OCI-LY7 (cell line): ENCODE data around the gene PRR14. TPM values are rescaled to one million over a fixed set of nuclear protein-coding genes. Genes with fewer than 3 reads are reported as not detected.
"Not testable (repeated sequence)": the region's sequence is repeated elsewhere in the genome, so short reads cannot be mapped to it uniquely, and the experiment has no call there.

Experiments used
- BruUV-seq: library from RNA; stranded (reverse); fragments of 400-500 nt; replicated peaks from 2 replicates; lab custom pipeline; 2021; lab: Mats Ljungman, UMichigan
- CTCF ChIA-PET: fragments of 300-600 bp; sonication (Branson Sonifier 250); formaldehyde crosslinking; loops from one replicate; lab custom pipeline; 2022; ENCODE audit warnings: antibody characterized with exemption; ENCODE audit not compliant: unreplicated experiment; lab: Charles Lee
- POLR2A ChIA-PET: fragments of 300-600 bp; sonication (Branson Sonifier 250); formaldehyde crosslinking; loops from one replicate; lab custom pipeline; 2022; ENCODE audit warnings: antibody characterized with exemption; lab: Charles Lee
- DNase-seq: peaks from one replicate; pipeline ENCODE4 v3.0.0-alpha.2; 2015; ENCODE audit warnings: low spot score
- H2AFZ ChIP-seq: fragments of 200-600 bp; sonication (generic), shearing (Covaris generic); 2 replicates; pipeline ENCODE4 v1.6.1; 2014; ENCODE audit warnings: mild to moderate bottlenecking, antibody characterized with exemption, low read length, moderate library complexity
- H3K27ac ChIP-seq: fragments of 200-600 bp; sonication (generic); 2 replicates; pipeline ENCODE4 v1.5.1; 2014; ENCODE audit warnings: mixed run types, low read depth, mild to moderate bottlenecking, moderate library complexity, low read length, inconsistent platforms; ENCODE audit not compliant: poor library complexity, severe bottlenecking
- H3K36me3 ChIP-seq: fragments of 200-600 bp; sonication (generic); 2 replicates; pipeline ENCODE4 v1.6.1; 2014; ENCODE audit warnings: mild to moderate bottlenecking, antibody characterized with exemption, low read length, moderate library complexity, mixed read lengths; ENCODE audit not compliant: insufficient read depth
- H3K4me1 ChIP-seq: fragments of 200-600 bp; sonication (generic); 2 replicates; pipeline ENCODE4 v1.5.1; 2014; ENCODE audit warnings: mild to moderate bottlenecking, low read length; ENCODE audit not compliant: insufficient read depth, poor library complexity, severe bottlenecking
- H3K4me2 ChIP-seq: fragments of 200-600 bp; sonication (generic); 2 replicates; pipeline ENCODE4 v1.6.1; 2014; ENCODE audit warnings: mild to moderate bottlenecking, low read length
- H3K4me3 ChIP-seq: fragments of 200-600 bp; sonication (generic); 2 replicates; pipeline ENCODE4 v1.5.1; 2014; ENCODE audit warnings: mild to moderate bottlenecking, low read depth, low read length; ENCODE audit not compliant: poor library complexity, severe bottlenecking
- H3K79me2 ChIP-seq: fragments of 200-600 bp; sonication (generic); 2 replicates; pipeline ENCODE4 v1.6.1; 2016; ENCODE audit warnings: low read depth, mild to moderate bottlenecking, low read length, moderate library complexity, mixed read lengths; ENCODE audit not compliant: insufficient read depth
- H3K9me2 ChIP-seq: fragments of 200-600 bp; sonication (generic); 2 replicates; pipeline ENCODE4 v1.6.1; 2016; ENCODE audit warnings: mild to moderate bottlenecking, low read length, mixed read lengths; ENCODE audit not compliant: insufficient read depth
- H3K9me3 ChIP-seq: fragments of 200-600 bp; sonication (generic); 2 replicates; pipeline ENCODE4 v1.6.1; 2014; ENCODE audit warnings: mild to moderate bottlenecking, mixed run types, low read length, mixed read lengths
- H4K20me1 ChIP-seq: fragments of 200-600 bp; sonication (generic); 2 replicates; pipeline ENCODE4 v1.6.1; 2014; ENCODE audit warnings: mild to moderate bottlenecking, antibody characterized with exemption, low read length, moderate library complexity, mixed read lengths; ENCODE audit not compliant: insufficient read depth
- EZH2phosphoT487 ChIP-seq: fragments of 200-600 bp; sonication (generic); IDR thresholded peaks from 2 replicates; pipeline ENCODE4 v1.6.1; 2018; ENCODE audit warnings: low read depth, borderline replicate concordance, mild to moderate bottlenecking, mixed run types, antibody characterized with exemption, low read length, moderate library complexity, mixed read lengths
- intact Hi-C: fragments of 100-400 bp; cut with micrococcal nuclease; formaldehyde crosslinking; loops from one replicate; pipeline ENCODE4 v1.10.0; 2022; ENCODE audit not compliant: unreplicated experiment
- total RNA-seq, 2 experiments: library from RNA; depleted of rRNA in 1 of 2; stranded (reverse); fragments of >200 nt in 1 of 2; shearing (Covaris generic) in 1 of 2; gene quantifications; 2 replicates each; pipeline ENCODE4 v1.2.3, GENCODE V29; 2014 to 2022
- TF ChIP-seq, protein P1 (sequence below): fragments of 200-600 bp; sonication (generic); conservative IDR thresholded peaks from 2 replicates; pipeline ENCODE4 v1.5.1; 2014; ENCODE audit warnings: mild to moderate bottlenecking, antibody characterized with exemption, low read length, moderate library complexity, mixed read lengths

Gene PRR14
- total RNA-seq, 2 experiments from 2014 or later = 33.2 to 75.5 TPM

DNA sequence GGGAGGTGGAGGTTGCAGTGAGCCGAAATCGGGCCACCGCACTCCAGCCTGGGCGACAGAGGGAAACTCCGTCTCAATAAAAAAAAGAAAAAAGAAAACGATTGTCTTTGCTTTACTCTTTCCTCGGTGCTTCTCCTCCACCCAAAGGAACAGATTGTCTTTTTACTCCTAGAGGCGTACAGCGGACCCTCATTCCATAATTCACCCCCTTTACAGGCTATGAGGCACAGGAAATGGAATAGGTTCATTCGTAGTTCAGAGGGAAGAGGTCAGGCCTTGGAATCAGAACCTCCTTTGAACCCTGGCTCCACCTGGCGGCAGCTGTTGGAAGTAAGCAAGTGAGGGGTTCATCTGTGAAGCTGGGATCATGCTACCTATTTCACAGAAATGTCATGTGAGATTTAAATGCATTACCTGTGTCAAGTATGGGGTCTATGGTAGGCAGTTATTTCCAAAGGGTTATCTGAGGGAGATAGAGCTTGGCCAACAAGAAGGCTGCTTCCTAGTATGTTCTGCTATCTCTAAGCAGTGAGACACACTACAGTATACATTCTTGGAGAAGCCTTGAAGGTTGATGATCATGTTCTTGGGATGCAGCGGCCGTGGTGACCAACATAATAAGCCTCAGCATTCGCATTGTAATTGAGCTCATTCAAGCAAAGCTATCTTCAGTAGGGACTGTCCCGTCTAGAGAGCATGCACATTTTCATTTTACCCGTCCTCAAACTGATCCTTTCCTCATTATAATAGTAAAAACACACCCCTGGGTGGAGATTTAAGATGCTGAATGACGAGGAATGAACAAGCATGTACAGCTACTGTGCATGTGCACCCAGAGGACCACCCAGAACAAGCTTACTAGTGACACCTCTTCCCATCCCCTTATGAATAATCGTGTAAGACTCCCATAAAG, 21.9 kb upstream of the PRR14 start:
- ChIA-PET POLR2A (interaction anchor here (1.0 to 2.0 kb wide), 3 partner anchors 19 to 72 kb away, joined by 3 to 6 read pairs (median 4); partner anchors contain the start of genes ZNF689 and ZNF764), CTCF (interaction anchor here (0.6 to 1.2 kb wide), 7 partner anchors 9 to 221 kb away, joined by 3 to 11 read pairs (median 4); partner anchors contain the start of gene DCTPP1)
- Histone ChIP-seq H3K9me2 (no peaks in the 10 kb centered on the region), H3K79me2 (no peaks in the 10 kb centered on the region), H2AFZ (peak overlapping the region; percentile 67; the same call in 1 of the 2 replicates), H3K4me2 (peak overlapping the region; percentile 38; the same call in 1 of the 2 replicates), H3K36me3 (no peaks in the 10 kb centered on the region), H3K27ac (no peak overlapping the region), H3K4me1 (peaks cover 15% of the 10 kb centered on the region), H3K4me3 (no peak overlapping the region), H4K20me1 (no peaks in the 10 kb centered on the region), H3K9me3 (no peaks in the 10 kb centered on the region)
- intact Hi-C loops = loop anchor here (1.0 kb wide), 1 partner anchor 199 kb away; the partner anchor contains the start of gene DCTPP1
- peak; percentile 84 for DNase-seq
- BruUV-seq = no TSS peak
- TF ChIP-seq EZH2phosphoT487 = no peak
- TF ChIP-seq, protein P1, sequence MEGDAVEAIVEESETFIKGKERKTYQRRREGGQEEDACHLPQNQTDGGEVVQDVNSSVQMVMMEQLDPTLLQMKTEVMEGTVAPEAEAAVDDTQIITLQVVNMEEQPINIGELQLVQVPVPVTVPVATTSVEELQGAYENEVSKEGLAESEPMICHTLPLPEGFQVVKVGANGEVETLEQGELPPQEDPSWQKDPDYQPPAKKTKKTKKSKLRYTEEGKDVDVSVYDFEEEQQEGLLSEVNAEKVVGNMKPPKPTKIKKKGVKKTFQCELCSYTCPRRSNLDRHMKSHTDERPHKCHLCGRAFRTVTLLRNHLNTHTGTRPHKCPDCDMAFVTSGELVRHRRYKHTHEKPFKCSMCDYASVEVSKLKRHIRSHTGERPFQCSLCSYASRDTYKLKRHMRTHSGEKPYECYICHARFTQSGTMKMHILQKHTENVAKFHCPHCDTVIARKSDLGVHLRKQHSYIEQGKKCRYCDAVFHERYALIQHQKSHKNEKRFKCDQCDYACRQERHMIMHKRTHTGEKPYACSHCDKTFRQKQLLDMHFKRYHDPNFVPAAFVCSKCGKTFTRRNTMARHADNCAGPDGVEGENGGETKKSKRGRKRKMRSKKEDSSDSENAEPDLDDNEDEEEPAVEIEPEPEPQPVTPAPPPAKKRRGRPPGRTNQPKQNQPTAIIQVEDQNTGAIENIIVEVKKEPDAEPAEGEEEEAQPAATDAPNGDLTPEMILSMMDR = peak; percentile 97

DNA sequence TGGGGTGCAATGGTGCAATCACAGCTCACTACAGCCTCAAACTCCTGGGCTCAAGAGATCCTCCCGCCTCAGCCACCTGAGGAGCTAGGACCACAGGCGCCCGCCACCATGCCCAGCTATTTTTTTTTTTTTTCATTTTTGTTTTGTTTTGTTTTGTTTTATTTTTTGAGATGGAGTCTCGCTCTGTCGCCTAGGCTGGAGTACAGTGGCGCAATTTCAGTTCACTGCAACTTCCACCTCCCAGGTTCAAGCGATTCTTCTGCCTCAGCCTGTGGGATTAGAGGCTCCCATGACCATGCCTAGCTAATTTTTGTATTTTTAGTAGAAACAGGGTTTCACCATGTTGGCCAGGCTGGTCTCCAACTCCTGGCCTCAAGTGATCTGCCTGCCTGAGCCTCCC, 18.3 kb upstream of the PRR14 start:
- Histone ChIP-seq H3K79me2 (peaks cover 12% of the 10 kb centered on the region; the same call in 1 of the 2 replicates), H3K4me1 (peaks cover 24% of the 10 kb centered on the region)
- H3K9me3 ChIP-seq, intact Hi-C loops, H4K20me1 ChIP-seq, H3K4me3 ChIP-seq, DNase-seq, H3K27ac ChIP-seq, BruUV-seq, H3K9me2 ChIP-seq, H3K4me2 ChIP-seq, H3K36me3 ChIP-seq, H2AFZ ChIP-seq, CTCF ChIA-PET: not testable (repeated sequence)
- POLR2A ChIA-PET = interaction anchor here (0.6 to 0.9 kb wide), 5 partner anchors 12 to 911 kb away, joined by 3 to 5 read pairs (median 3); partner anchors contain the start of gene SRCAP

DNA sequence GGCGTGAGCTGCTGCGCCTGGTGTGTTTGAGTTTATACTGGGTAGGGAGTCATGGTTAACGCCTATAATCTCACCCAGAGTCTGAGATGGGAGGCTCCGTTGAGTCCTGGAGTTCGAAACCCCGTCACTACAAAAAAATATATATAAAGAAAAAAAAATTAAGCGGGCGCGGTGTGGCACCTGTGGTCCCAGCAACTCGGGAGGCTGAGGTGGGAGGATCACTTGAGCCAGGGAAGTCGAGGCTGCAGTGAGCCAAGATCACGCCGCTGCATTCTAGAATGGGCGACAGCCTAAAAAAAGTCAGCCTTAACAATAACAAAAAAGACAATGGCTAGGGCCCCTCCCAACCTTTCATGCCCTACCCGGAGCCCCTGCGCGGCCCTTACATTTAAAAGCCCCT, 17.2 kb upstream of the PRR14 start:
- DNase-seq = no peak
- Histone ChIP-seq H3K9me3 (no peaks in the 10 kb centered on the region), H3K4me1 (peaks cover 23% of the 10 kb centered on the region), H3K4me2 (peak overlapping the region; percentile 68), H3K4me3 (peak overlapping the region; percentile 88), H3K79me2 (peaks cover 12% of the 10 kb centered on the region; the same call in 1 of the 2 replicates), H3K9me2 (no peaks in the 10 kb centered on the region), H4K20me1 (no peaks in the 10 kb centered on the region), H3K36me3 (no peaks in the 10 kb centered on the region), H3K27ac (peak overlapping the region; percentile 65), H2AFZ (peak overlapping the region; percentile 57; the same call in 1 of the 2 replicates)
- BruUV-seq = TSS peak; percentile 98
- ChIA-PET CTCF (interaction anchor here (0.9 kb wide), 1 partner anchor 99 kb away, joined by 5 read pairs; the partner anchor contains the start of gene ZNF747), POLR2A (interaction anchor here (1.0 to 1.1 kb wide), 2 partner anchors 10 to 25 kb away, joined by 3 read pairs; partner anchors contain the start of gene FBRS)
- intact Hi-C loops = no loop called here
- no peak for TF ChIP-seq EZH2phosphoT487
- TF ChIP-seq, protein P1 = no peak
